Measurements from ENCODE around the gene ATP10A. TPM values are rescaled to one million over a fixed set of nuclear protein-coding genes. Genes with fewer than 3 reads are reported as not detected.

The ATP10A gene
- total RNA-seq, 1 experiment from 2014 or later = 0.02 TPM

DNA sequence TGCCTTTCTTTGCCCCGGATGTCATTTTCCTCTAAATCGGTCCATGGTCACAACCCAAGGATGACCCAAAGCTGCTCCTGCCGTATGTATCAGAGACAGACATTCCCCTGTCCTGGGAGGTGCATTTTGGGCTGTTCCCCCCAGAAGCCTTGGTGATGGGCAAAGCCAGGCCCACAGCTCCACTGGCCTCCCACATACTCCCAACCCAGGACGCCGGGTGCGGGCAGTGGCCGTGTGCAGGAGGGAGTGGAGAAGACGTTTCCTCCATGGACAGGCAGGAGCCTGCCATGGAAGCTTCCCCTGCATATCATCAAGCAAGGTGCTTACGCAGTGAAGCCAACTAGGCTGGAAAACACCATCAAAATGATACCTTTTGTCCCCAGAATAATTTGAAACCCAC lies 175.0 kb downstream of the ATP10A start:
- H3K9me3 ChIP-seq (ENCODE audit: control insufficient read depth in 1 of 2, insufficient read depth in 1 of 2, low read depth in 1 of 2, low read length in 2 of 2) = peaks cover under 1 to 27% of the 10 kb centered on the region in 2 experiments; a peak in 2 of 4 replicates
- TF ChIP-seq, protein P1, sequence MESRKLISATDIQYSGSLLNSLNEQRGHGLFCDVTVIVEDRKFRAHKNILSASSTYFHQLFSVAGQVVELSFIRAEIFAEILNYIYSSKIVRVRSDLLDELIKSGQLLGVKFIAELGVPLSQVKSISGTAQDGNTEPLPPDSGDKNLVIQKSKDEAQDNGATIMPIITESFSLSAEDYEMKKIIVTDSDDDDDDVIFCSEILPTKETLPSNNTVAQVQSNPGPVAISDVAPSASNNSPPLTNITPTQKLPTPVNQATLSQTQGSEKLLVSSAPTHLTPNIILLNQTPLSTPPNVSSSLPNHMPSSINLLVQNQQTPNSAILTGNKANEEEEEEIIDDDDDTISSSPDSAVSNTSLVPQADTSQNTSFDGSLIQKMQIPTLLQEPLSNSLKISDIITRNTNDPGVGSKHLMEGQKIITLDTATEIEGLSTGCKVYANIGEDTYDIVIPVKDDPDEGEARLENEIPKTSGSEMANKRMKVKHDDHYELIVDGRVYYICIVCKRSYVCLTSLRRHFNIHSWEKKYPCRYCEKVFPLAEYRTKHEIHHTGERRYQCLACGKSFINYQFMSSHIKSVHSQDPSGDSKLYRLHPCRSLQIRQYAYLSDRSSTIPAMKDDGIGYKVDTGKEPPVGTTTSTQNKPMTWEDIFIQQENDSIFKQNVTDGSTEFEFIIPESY (IDR thresholded peaks at IDR 0.05; ENCODE audit: extremely low read depth, insufficient replicate concordance, low read length) = no peak
- TF ChIP-seq CEBPB (IDR thresholded peaks at IDR 0.05; ENCODE audit: low read depth) (no peak), TCF7L2 (IDR thresholded peaks at IDR 0.05; ENCODE audit: borderline replicate concordance, extremely low read depth, insufficient read depth, insufficient read length) (no peak), ZFX (IDR thresholded peaks at IDR 0.05) (no peak), CBX3 (IDR thresholded peaks at IDR 0.05; ENCODE audit: low read depth) (no peak), ELF1 (IDR thresholded peaks at IDR 0.05; ENCODE audit: borderline replicate concordance, low read depth) (no peak), FOSL1 (IDR thresholded peaks at IDR 0.05; ENCODE audit: low read depth) (no peak), RAD21 (IDR thresholded peaks at IDR 0.05; ENCODE audit: low read depth) (no peak), YY1 (IDR thresholded peaks at IDR 0.05; ENCODE audit: extremely low read depth, insufficient replicate concordance, low read depth, low read length) (no peak), JUND (IDR thresholded peaks at IDR 0.05) (no peak), EZH2 (IDR thresholded peaks at IDR 0.05) (no peak), SIN3A (IDR thresholded peaks at IDR 0.05; ENCODE audit: low read depth) (no peak)
- TF ChIP-seq, protein P2, sequence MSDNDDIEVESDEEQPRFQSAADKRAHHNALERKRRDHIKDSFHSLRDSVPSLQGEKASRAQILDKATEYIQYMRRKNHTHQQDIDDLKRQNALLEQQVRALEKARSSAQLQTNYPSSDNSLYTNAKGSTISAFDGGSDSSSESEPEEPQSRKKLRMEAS (IDR thresholded peaks at IDR 0.05) = no peak
- TF ChIP-seq, protein P3, sequence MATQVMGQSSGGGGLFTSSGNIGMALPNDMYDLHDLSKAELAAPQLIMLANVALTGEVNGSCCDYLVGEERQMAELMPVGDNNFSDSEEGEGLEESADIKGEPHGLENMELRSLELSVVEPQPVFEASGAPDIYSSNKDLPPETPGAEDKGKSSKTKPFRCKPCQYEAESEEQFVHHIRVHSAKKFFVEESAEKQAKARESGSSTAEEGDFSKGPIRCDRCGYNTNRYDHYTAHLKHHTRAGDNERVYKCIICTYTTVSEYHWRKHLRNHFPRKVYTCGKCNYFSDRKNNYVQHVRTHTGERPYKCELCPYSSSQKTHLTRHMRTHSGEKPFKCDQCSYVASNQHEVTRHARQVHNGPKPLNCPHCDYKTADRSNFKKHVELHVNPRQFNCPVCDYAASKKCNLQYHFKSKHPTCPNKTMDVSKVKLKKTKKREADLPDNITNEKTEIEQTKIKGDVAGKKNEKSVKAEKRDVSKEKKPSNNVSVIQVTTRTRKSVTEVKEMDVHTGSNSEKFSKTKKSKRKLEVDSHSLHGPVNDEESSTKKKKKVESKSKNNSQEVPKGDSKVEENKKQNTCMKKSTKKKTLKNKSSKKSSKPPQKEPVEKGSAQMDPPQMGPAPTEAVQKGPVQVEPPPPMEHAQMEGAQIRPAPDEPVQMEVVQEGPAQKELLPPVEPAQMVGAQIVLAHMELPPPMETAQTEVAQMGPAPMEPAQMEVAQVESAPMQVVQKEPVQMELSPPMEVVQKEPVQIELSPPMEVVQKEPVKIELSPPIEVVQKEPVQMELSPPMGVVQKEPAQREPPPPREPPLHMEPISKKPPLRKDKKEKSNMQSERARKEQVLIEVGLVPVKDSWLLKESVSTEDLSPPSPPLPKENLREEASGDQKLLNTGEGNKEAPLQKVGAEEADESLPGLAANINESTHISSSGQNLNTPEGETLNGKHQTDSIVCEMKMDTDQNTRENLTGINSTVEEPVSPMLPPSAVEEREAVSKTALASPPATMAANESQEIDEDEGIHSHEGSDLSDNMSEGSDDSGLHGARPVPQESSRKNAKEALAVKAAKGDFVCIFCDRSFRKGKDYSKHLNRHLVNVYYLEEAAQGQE (IDR thresholded peaks at IDR 0.05; ENCODE audit: low read depth) = no peak
- no peak overlapping the region for H3K4me3 ChIP-seq (replicated peaks in 1 of 2; ENCODE audit: low read depth in 1 of 2, low read length in 2 of 2)
- H3K4me1 ChIP-seq (ENCODE audit: control insufficient read depth in 1 of 2, insufficient read depth in 2 of 2, low read length in 2 of 2) = no peaks in the 10 kb centered on the region
- H3K9ac ChIP-seq (ENCODE audit: low read length) = no peak overlapping the region
- no TSS peak for BruUV-seq (replicated peaks)
- intact Hi-C loops (cut with micrococcal nuclease) = no loop called here
- no peaks in the 10 kb centered on the region for H3K9me2 ChIP-seq (ENCODE audit: insufficient read depth)
- ChIA-PET CTCF (no interaction called here), POLR2A (no interaction called here), RAD21 (ENCODE audit: low non-redundant PET in 1 of 2, low total read pairs in 2 of 2, uncharacterized antibody in 2 of 2, unreplicated experiment in 2 of 2) (no interaction called here)
- no peaks in the 10 kb centered on the region for H3K36me3 ChIP-seq (ENCODE audit: control insufficient read depth in 1 of 2, insufficient read depth in 2 of 2, low read length in 2 of 2)
- H3K27ac ChIP-seq (ENCODE audit: low read depth, low read length) = no peak overlapping the region
- H2AFZ ChIP-seq (ENCODE audit: low read depth, low read length, poor library complexity, severe bottlenecking) = no peak overlapping the region
- DNase-seq (ENCODE audit: low read depth, low spot score) (no peak), ATAC-seq (no peak)
- no peak overlapping the region for H3K4me2 ChIP-seq (ENCODE audit: low read length)
- H4K20me1 ChIP-seq (ENCODE audit: insufficient read depth) = no peaks in the 10 kb centered on the region
- no peaks in the 10 kb centered on the region for H3K79me2 ChIP-seq (ENCODE audit: insufficient read depth, low read length)
- no peaks in the 10 kb centered on the region for H3K27me3 ChIP-seq (ENCODE audit: insufficient read depth, low read length)
